HEK293T (cell line): ENCODE measurements around the gene ZNF773.
"Not testable (repeated sequence)": the region's sequence is repeated elsewhere in the genome, so short reads cannot be mapped to it uniquely, and the experiment has no call there.

ENCODE experiments used
- CTCF ChIA-PET: fragments of 350-600 bp; formaldehyde crosslinking; extraction: SDS; loops from one replicate; lab custom pipeline; 2021; ENCODE audit warnings: antibody characterized with exemption, inconsistent platforms; lab: Yijun Ruan, JAX
- POLR2A ChIA-PET: fragments of 350-600 bp; formaldehyde crosslinking; extraction: SDS; loops from one replicate; lab custom pipeline; 2020; ENCODE audit warnings: antibody characterized with exemption, inconsistent platforms; lab: Yijun Ruan, JAX
- DNase-seq: peaks from one replicate; pipeline ENCODE4 v3.0.0; 2012; ENCODE audit warnings: mixed read lengths; ENCODE audit errors: extremely low spot score
- ARNT ChIP-seq: fragments of 450-650 bp; IDR thresholded peaks from 2 replicates; pipeline ENCODE4 v1.6.1; 2017; ENCODE audit warnings: mild to moderate bottlenecking
- BHLHE40 ChIP-seq: fragments of 450-650 bp; IDR thresholded peaks from 2 replicates; pipeline ENCODE4 v1.6.1; 2016; ENCODE audit warnings: mild to moderate bottlenecking, moderate library complexity, borderline replicate concordance
- CTBP1 ChIP-seq: fragments of 450-650 bp; IDR thresholded peaks from 2 replicates; pipeline ENCODE4 v1.6.1; 2016; ENCODE audit warnings: borderline replicate concordance
- ELF4 ChIP-seq: fragments of 450-650 bp; IDR thresholded peaks from 2 replicates; pipeline ENCODE4 v1.6.1; 2017; ENCODE audit warnings: antibody characterized with exemption
- FOXA1 ChIP-seq: fragments of 450-650 bp; IDR thresholded peaks from 2 replicates; pipeline ENCODE4 v1.6.1; 2016; ENCODE audit warnings: mild to moderate bottlenecking
- FOXK2 ChIP-seq: fragments of 450-650 bp; IDR thresholded peaks from 2 replicates; pipeline ENCODE4 v1.6.1; 2016; ENCODE audit warnings: mild to moderate bottlenecking
- FOXM1 ChIP-seq: fragments of 450-650 bp; IDR thresholded peaks from 2 replicates; pipeline ENCODE4 v1.6.1; 2017; ENCODE audit warnings: mild to moderate bottlenecking, borderline replicate concordance
- HDGF ChIP-seq: fragments of 450-650 bp; IDR thresholded peaks from 2 replicates; pipeline ENCODE4 v1.6.1; 2017; ENCODE audit warnings: antibody characterized with exemption, borderline replicate concordance
- L3MBTL2 ChIP-seq: fragments of 450-650 bp; conservative IDR thresholded peaks from 2 replicates; pipeline ENCODE4 v1.6.1; 2016; ENCODE audit warnings: mild to moderate bottlenecking
- LEF1 ChIP-seq: fragments of 450-650 bp; IDR thresholded peaks from 2 replicates; pipeline ENCODE4 v1.6.1; 2017; ENCODE audit warnings: mild to moderate bottlenecking, borderline replicate concordance
- NFRKB ChIP-seq: fragments of 450-650 bp; IDR thresholded peaks from 2 replicates; pipeline ENCODE4 v1.6.1; 2016; ENCODE audit warnings: mild to moderate bottlenecking, moderate library complexity
- SP1 ChIP-seq: fragments of 450-650 bp; IDR thresholded peaks from 2 replicates; pipeline ENCODE4 v1.6.1; 2017
- SUZ12 ChIP-seq: fragments of 450-650 bp; IDR thresholded peaks from 2 replicates; pipeline ENCODE4 v1.6.1; 2016; ENCODE audit warnings: mild to moderate bottlenecking
- TARDBP ChIP-seq: fragments of 450-650 bp; IDR thresholded peaks from 2 replicates; pipeline ENCODE4 v1.6.1; 2016
- ZNF384 ChIP-seq: fragments of 450-650 bp; IDR thresholded peaks from 2 replicates; pipeline ENCODE4 v1.6.1; 2016
- TF ChIP-seq, protein P1 (sequence below): fragments of 450-650 bp; IDR thresholded peaks from 2 replicates; pipeline ENCODE4 v1.6.1; 2016

ZNF773 gene

DNA sequence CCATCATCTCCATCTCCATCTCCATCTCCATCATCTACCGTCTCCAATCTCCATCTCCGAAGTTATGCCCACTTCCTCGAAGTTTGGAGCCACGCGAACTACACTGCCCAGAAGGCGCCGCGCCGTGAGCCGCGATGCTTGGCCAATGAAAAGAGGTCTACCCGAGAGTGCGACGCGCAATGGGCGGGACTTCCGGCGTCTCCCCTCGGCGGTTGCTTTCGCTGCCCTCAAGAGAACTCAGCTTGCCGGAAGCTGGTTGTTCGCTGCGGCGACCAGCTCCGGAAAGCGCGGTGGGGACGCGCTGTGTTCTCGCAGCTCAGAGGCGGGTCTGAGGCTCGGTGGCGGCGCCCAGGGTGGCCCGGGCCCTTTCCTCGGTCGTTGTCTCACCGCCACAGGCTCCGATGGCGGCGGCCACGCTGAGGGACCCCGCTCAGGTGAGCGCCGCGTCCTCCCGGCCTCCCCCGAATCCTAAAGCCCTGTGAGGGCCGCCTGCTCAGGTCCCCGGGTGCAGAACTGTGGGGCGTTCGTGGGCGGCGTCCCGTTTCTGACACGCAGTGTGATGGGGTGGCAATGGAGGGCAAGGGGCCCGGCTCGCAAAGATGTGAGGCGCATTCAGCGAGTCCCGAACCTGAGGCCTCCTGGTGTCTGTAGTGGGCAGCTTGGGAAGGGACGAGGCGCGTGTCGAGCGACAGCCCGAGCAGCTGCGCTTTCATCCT lies at the start of gene ZNF773:
Gene ZNF773, plus strand, starts transcription at position 259 of the 716 bp plus-strand sequence. Its CDS starts 143 bp downstream, at position 402.
- POLR2A ChIA-PET, result interaction anchor here (1.0 kb wide), 1 partner anchor 12 kb away, joined by 3 read pairs; the partner anchor contains the start of gene ZNF419
- TF ChIP-seq L3MBTL2, result peak; percentile 62
- TF ChIP-seq, protein P1, sequence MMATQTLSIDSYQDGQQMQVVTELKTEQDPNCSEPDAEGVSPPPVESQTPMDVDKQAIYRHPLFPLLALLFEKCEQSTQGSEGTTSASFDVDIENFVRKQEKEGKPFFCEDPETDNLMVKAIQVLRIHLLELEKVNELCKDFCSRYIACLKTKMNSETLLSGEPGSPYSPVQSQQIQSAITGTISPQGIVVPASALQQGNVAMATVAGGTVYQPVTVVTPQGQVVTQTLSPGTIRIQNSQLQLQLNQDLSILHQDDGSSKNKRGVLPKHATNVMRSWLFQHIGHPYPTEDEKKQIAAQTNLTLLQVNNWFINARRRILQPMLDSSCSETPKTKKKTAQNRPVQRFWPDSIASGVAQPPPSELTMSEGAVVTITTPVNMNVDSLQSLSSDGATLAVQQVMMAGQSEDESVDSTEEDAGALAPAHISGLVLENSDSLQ, result 0 out of 2 replicates have a peak, but pooled peaks have one; percentile 2
- peak; percentile 89 for DNase-seq
- CTCF ChIA-PET, result not testable (repeated sequence)

DNA sequence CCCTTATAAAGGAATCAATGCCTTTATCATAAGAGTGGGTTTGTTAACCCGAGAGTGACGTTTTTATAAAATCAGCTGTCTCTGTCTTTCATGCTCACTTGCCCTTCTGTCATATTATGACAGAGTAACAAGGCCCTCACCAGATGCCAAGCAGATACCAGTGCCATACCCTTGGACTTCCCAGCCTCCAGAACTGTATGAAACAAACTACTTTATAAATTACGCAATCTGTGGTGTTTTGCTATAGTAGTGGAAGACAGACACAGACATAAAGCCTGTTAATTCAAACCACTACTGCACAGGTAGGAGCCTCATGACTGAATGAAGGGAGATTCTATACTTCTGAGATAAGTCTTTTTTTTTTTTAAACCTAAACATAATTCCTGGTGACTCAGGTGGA lies 47.4 kb upstream of the ZNF773 start:
- DNase-seq, result no peak
- POLR2A ChIA-PET, result no interaction called here
- TF ChIP-seq ELF4, result no peak
- CTCF ChIA-PET, result no interaction called here

GRCh38 chr19:57465680-57466381 lies 33.9 kb upstream of the ZNF773 start:
- peak; percentile 17 for DNase-seq
- CTCF ChIA-PET, result no interaction called here
- POLR2A ChIA-PET, result no interaction called here
- TF ChIP-seq NFRKB, result no peak

DNA sequence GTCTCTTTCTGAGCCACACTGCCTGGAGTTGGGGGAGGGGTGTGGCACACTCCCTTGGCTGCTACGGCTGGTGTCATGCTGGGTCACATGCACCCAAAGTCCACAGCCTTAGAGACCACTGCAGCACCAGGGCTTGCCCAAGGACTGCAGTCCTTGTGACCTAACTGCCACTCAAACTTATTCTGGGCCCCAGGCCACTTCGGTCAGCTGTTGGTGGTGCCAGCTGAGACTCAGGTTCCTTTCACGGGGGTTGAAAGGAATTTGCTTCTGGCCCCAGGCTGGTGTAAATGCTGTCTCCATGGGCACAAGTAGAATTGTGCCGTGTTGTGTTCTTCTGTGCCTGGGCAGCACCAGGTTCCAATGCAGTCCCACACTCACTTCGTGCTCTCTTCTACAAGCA lies 33.2 kb upstream of the ZNF773 start:
- TF ChIP-seq LEF1 (no peak), FOXM1 (no peak), ZNF384 (no peak), CTBP1 (no peak), SUZ12 (no peak), L3MBTL2 (no peak), ARNT (no peak), TARDBP (no peak), BHLHE40 (no peak), HDGF (no peak), NFRKB (no peak), ELF4 (no peak), FOXA1 (no peak), FOXK2 (no peak)
- TF ChIP-seq, protein P1, result no peak
- POLR2A ChIA-PET, result no interaction called here
- no peak for DNase-seq
- CTCF ChIA-PET, result no interaction called here

DNA sequence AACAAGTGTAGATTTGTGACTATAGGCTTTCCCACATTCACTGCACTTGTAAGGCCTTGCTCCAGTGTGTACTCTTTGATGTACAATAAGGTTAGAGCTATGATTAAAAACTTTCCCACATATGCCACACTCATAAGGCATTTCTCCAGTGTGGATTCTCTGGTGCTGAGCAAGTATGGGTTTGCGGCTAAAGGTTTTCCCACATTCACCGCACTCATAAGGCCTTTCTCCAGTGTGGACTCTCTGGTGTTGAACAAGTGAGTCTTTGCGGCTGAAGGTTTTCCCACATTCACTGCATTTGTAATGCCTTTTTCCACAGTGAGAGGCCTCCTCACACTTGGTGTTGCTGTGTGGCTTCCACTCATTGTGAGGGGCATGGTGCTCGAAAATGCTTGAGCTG lies 26.1 kb upstream of the ZNF773 start:
- TF ChIP-seq CTBP1 (no peak), BHLHE40 (no peak), FOXM1 (no peak), FOXA1 (no peak), HDGF (no peak), ELF4 (no peak), FOXK2 (no peak), SUZ12 (no peak), TARDBP (no peak), L3MBTL2 (no peak), ZNF384 (no peak), LEF1 (no peak), NFRKB (no peak), SP1 (no peak), ARNT (no peak)
- TF ChIP-seq, protein P1, result no peak
- no peak for DNase-seq
- ChIA-PET CTCF (no interaction called here), POLR2A (no interaction called here)

DNA sequence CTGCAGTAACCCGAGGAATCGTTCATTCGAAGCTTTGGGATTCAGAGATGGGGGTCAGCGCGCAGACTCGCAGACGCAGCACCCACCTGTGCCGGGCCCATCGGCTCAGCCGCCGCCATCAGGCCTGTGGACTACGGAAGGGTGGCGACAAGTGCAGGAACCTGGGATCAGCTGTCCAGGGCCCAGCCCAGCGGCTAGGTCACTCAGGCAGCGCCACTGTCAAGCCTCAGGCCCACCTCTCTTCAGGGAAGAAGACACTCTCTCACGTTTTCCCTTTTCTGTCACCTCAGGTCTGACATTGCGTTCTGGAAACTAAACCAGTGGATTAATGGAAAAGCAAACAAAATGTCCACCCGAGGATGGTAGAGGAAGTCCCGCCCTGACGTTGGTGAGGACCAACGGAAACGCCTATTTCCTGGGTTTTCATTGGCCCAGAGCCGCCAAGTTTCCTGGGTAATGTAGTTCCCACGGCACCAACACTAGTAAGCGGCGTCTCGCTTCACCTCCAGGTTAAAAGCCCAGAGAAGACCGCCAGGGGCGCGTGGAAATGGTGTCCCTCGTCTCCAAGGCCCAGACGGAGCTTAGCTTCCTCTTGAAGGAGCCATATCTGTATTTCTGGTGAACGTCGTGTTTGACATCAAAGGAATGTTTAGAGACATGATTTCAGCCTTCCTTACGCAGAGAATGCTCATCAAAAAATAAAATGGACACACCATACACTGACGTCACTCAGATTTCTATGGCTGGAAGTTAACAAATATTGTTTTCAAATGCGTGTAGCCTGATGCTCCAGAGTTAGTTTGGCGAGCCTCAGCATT lies 22.3 kb upstream of the ZNF773 start, which contains the start of gene ZNF772:
Gene ZNF772, minus strand, starts transcription at position 376 of the 818 bp plus-strand sequence. Its CDS starts 257 bp downstream, at position 119.
- ChIA-PET CTCF (interaction anchor here (0.6 kb wide), 1 partner anchor 20 kb away, joined by 3 read pairs; no protein-coding TSS in a partner anchor), POLR2A (no interaction called here)
- TF ChIP-seq ARNT, result no peak
- TF ChIP-seq FOXA1, result no peak
- TF ChIP-seq BHLHE40, result no peak
- TF ChIP-seq, protein P1, result no peak
- TF ChIP-seq FOXK2, result no peak
- no peak for TF ChIP-seq SP1
- TF ChIP-seq L3MBTL2, result peak; percentile 55
- no peak for TF ChIP-seq LEF1
- no peak for TF ChIP-seq ELF4
- peak; percentile 85 for DNase-seq
